ENCODE results near the gene LINC01488. TPM values are rescaled to one million over a fixed set of nuclear protein-coding genes. Genes with fewer than 3 reads are reported as not detected.

LINC01488 gene
- total RNA-seq, 3 donors from 2014 or later: not detected

GRCh38 chr11:69475141-69475865, 6.2 kb upstream of the LINC01488 start:
- no peaks in the 10 kb centered on the region for H3K27me3 ChIP-seq
- TF ChIP-seq POLR2AphosphoS5 (IDR thresholded peaks at IDR 0.05): no peak
- TF ChIP-seq POLR2A (IDR thresholded peaks at IDR 0.05): no peak
- TF ChIP-seq CTCF (IDR thresholded peaks at IDR 0.05): no peak
- H3K4me3 ChIP-seq: no peak overlapping the region
- no peaks in the 10 kb centered on the region for H3K9me3 ChIP-seq
- no peak overlapping the region for H3K27ac ChIP-seq
- no peak for DNase-seq (ENCODE audit: low spot score in 2 of 2)
- no peaks in the 10 kb centered on the region for H3K36me3 ChIP-seq
- no peaks in the 10 kb centered on the region for H3K4me1 ChIP-seq
- intact Hi-C loops (cut with DNase I; ENCODE audit: low total_unique reads): no loop called here

- TF ChIP-seq POLR2AphosphoS5 (IDR thresholded peaks at IDR 0.05) (no peak), POLR2A (IDR thresholded peaks at IDR 0.05) (no peak), CTCF (IDR thresholded peaks at IDR 0.05) (no peak)
- Histone ChIP-seq H3K4me3 (no peak overlapping the region), H3K4me1 (no peaks in the 10 kb centered on the region), H3K27me3 (no peaks in the 10 kb centered on the region), H3K27ac (no peak overlapping the region), H3K9me3 (no peaks in the 10 kb centered on the region), H3K36me3 (no peaks in the 10 kb centered on the region)
- intact Hi-C loops (cut with DNase I; ENCODE audit: low total_unique reads): no loop called here
- DNase-seq (ENCODE audit: low spot score in 2 of 2): no peak
Measured at GRCh38 chr11:69475866-69476471, 5.5 kb upstream of the LINC01488 start.

- H3K36me3 ChIP-seq: no peaks in the 10 kb centered on the region
- intact Hi-C loops (cut with DNase I; ENCODE audit: low total_unique reads): no loop called here
- H3K4me3 ChIP-seq: no peak overlapping the region
- H3K27me3 ChIP-seq: no peaks in the 10 kb centered on the region
- no peak for TF ChIP-seq POLR2A (IDR thresholded peaks at IDR 0.05)
- no peak for TF ChIP-seq POLR2AphosphoS5 (IDR thresholded peaks at IDR 0.05)
- no peak for TF ChIP-seq CTCF (IDR thresholded peaks at IDR 0.05)
- DNase-seq (ENCODE audit: low spot score in 2 of 2): no peak
- H3K9me3 ChIP-seq: no peaks in the 10 kb centered on the region
- no peak overlapping the region for H3K27ac ChIP-seq
- no peaks in the 10 kb centered on the region for H3K4me1 ChIP-seq
Measured at GRCh38 chr11:69476509-69476961, 4.9 kb upstream of the LINC01488 start.

- Histone ChIP-seq H3K4me3 (no peak overlapping the region), H3K27ac (no peak overlapping the region), H3K4me1 (no peaks in the 10 kb centered on the region), H3K27me3 (no peaks in the 10 kb centered on the region), H3K9me3 (no peaks in the 10 kb centered on the region), H3K36me3 (no peaks in the 10 kb centered on the region)
- intact Hi-C loops (cut with DNase I; ENCODE audit: low total_unique reads): no loop called here
- TF ChIP-seq POLR2AphosphoS5 (IDR thresholded peaks at IDR 0.05): no peak
- DNase-seq (ENCODE audit: low spot score in 2 of 2): no peak
Measured at GRCh38 chr11:69477086-69477485, 4.4 kb upstream of the LINC01488 start.

GRCh38 chr11:69479591-69480271, 1.7 kb upstream of the LINC01488 start:
- DNase-seq (ENCODE audit: low spot score in 2 of 2): peak in 1 of 2 donors; percentile 82
- Histone ChIP-seq H3K36me3 (no peaks in the 10 kb centered on the region), H3K27ac (peak overlapping the region; percentile 25 to 69), H3K9me3 (no peaks in the 10 kb centered on the region), H3K4me1 (no peaks in the 10 kb centered on the region), H3K4me3 (no peak overlapping the region), H3K27me3 (no peaks in the 10 kb centered on the region)
- TF ChIP-seq POLR2A (IDR thresholded peaks at IDR 0.05): no peak
- intact Hi-C loops (cut with DNase I; ENCODE audit: low total_unique reads): no loop called here

Measured in breast epithelium (tissue), 4 donors.